Measurements from ENCODE around the gene ICOSLG.
A peak's percentile ranks its signal among the peaks of the same experiment; 100 is the strongest.
"Not testable (repeated sequence)": the region's sequence is repeated elsewhere in the genome, so short reads cannot be mapped to it uniquely, and the experiment has no call there.

ICOSLG gene

DNA sequence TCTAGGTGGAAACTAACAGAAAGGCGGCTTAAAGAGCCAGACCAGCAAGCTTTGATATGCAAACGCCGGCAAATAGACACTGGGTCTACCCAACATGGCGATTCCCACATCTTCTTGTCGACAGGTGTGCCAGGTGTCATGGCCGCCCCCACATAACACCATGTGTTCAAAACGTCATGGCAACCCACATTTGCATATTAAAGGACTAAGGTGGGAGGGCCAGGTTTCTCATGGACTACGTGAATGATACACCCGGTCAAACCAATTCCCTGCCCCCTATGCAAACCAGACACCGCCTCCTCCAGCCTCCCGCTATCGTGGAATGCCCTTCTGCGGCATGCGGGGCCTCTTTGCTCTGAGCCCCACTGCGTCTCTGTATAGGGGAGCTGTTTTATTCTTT, 41.3 kb downstream of the ICOSLG start:
- no peak overlapping the region for H3K4me2 ChIP-seq
- H4K20me1 ChIP-seq = no peaks in the 10 kb centered on the region
- no peak overlapping the region for H3K4me3 ChIP-seq
- TF ChIP-seq Cebpa-rat (IDR thresholded peaks at IDR 0.05) = no peak
- H3K4me1 ChIP-seq = peaks cover 7 to 21% (median 15%) of the 10 kb centered on the region in 10 experiments; a peak in 18 of 20 replicates
- no peaks in the 10 kb centered on the region for H3K9me3 ChIP-seq (replicated peaks in 1 of 11)
- no peaks in the 10 kb centered on the region for H3K36me3 ChIP-seq
- no peak overlapping the region for H3K27ac ChIP-seq
- no peak overlapping the region for H3K9ac ChIP-seq
- no peaks in the 10 kb centered on the region for H3K27me3 ChIP-seq

DNA sequence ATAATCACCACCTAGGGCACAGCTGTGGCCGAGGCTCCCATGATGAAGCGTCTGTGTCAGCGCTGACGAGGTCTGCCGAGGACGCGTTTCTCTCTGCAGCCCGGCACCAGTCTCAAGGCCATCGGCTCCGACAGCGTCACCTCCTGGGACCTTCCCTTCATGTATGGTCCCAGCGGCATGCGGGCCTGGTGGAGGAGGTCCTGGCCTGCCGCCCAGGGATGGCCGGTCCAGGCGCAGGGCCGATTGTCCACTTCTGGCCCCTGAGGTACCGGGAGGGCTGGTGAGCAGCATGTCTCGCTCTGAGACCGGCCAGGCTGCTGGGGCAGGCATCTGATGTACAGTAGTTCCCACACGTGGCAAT, 43.6 kb downstream of the ICOSLG start:
- H3K27me3 ChIP-seq; H3K36me3 ChIP-seq; H3K9ac ChIP-seq; H3K4me3 ChIP-seq; H4K20me1 ChIP-seq; H3K27ac ChIP-seq; H3K4me2 ChIP-seq; H3K9me3 ChIP-seq (replicated peaks in 1 of 11): not testable (repeated sequence)
- H3K4me1 ChIP-seq = peaks cover 7 to 21% (median 15%) of the 10 kb centered on the region in 10 experiments; a peak in 18 of 20 replicates

DNA sequence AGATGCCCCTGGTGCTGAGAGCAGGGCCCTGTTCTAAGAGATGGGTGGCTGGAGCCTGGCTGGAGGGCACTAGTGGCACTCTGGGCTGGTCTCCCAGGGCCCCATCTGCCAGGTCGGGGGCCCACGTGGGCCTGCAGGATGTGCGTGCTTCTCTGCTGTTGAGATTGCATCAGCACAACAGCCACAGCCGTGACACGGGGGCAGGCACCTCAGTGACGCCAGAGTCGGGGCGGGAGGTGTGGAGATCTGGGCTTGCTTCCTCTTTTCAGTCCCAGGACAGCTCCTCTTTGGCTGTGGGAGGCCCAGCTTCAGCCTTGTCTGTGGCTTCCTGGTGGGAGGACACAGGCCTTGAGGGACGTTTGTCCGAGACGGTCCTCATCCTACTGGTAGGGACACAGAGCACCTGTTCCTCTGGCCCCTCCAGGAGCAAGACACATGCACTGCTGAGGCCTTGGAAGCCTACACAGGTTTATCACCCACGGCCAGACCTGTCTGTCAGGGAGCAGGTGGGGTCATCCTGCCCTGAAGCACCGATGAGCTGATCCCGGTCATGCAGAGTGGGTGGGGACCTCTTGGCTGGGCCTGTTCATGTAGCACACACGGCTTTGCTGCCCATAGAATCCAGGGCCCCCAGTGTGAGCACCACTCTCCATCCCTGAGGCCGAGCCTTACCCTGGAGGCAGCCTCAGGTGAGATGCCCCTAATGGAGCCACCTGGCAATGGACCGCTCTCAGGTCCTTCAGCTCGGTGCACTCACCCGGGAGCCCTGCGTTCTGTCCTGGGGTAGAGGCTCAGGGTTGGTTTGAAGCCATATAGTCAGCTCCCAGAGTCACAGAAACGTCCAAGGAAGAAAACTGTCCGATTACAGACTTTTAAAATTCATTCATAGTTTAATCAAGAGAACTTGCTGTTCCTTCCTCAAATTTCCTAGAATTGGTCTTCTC, 44.3 kb downstream of the ICOSLG start:
- Histone ChIP-seq H3K9ac (peak overlapping the region in 1 of 11 experiments; percentile 48; a peak in 1 of 22 replicates), H3K4me2 (peak overlapping the region in 10 of 11 experiments; percentile 37 to 51 (median 46); a peak in 15 of 22 replicates)

DNA sequence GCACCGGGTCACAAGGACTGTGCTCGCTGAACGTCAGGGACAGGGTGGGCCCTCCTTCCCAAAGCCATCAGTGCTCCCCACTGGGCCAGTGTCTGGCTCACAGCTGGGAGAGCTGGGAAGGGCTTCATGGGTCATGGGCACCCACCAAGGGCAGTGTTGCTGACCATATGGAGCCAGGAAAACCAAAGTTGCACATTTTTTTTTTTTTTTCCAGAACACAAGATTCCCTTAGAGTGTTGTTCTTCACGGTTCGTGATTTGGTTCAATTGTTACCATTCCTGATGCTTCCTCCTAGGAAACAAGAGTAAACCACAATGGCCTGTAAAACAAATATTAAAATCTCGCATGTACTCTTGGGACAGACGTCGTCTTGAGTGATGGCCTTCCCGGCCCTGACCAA, 45.9 kb downstream of the ICOSLG start:
- not testable (repeated sequence) for H3K27me3 ChIP-seq; H4K20me1 ChIP-seq; H3K36me3 ChIP-seq; H3K27ac ChIP-seq; H3K9ac ChIP-seq; H3K9me3 ChIP-seq (replicated peaks in 1 of 11); H3K4me3 ChIP-seq
- Histone ChIP-seq H3K4me1 (peaks cover 7 to 18% (median 8%) of the 10 kb centered on the region in 10 experiments; a peak in 17 of 20 replicates), H3K4me2 (0 out of 22 replicates have a peak overlapping the region, but pooled peaks of 1 of the 11 experiments have one; percentile 17)

More for the DNA sequence above, 44.3 kb downstream of the ICOSLG start:
- not testable (repeated sequence) for H3K27me3 ChIP-seq; H3K36me3 ChIP-seq; H4K20me1 ChIP-seq; H3K4me3 ChIP-seq; H3K9me3 ChIP-seq (replicated peaks in 1 of 11)
- Histone ChIP-seq H3K27ac (peak overlapping the region; percentile 27 to 71 (median 57); a peak in 17 of 22 replicates), H3K4me1 (peaks cover 7 to 21% (median 15%) of the 10 kb centered on the region in 10 experiments; a peak in 18 of 20 replicates)

DNA sequence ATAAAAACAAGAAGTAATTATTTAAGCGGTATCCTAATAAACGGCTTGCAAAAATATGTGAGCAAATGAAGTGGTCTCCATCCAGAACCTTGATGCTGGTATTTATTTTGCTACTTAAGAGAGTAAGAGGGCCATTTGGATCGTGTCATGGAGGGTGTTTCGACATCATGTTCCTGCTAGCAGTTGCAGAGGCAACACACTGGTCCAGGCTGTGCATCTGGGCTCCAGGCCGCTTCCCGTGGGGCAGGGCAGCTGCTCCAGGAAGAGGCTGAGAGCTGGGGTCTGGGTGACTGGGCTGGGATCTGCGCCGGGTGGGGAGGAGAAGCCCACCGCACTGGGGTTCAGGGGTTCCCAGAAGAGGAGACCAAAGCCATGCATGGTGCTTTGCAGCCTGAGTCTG, 46.3 kb downstream of the ICOSLG start:
- not testable (repeated sequence) for H3K36me3 ChIP-seq; H3K4me3 ChIP-seq; H4K20me1 ChIP-seq; H3K27ac ChIP-seq; H3K9ac ChIP-seq; H3K4me2 ChIP-seq; H3K27me3 ChIP-seq; H3K9me3 ChIP-seq (replicated peaks in 1 of 11)
- peaks cover 6 to 16% (median 8%) of the 10 kb centered on the region in 10 experiments; a peak in 16 of 20 replicates for H3K4me1 ChIP-seq

DNA sequence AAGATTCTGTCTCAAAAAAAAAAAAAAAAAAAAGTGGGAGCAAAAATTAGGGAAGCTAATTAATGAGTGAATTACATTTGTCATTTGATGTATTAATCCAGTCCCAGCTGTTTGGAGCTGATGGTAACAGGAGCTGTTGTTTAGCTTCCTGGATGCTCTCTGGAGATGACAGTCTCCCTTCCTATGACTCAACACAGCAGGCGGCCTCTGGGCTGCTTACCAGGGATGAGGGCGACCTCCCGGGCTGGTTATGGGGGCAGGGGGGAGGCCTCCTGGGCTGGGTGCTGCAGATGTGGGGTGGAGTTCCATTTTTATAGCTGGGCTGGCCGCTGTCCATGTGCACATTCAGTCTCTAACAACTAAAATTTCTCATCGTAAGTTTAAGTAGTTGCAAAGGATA, 47.6 kb downstream of the ICOSLG start:
- not testable (repeated sequence) for H4K20me1 ChIP-seq; H3K27ac ChIP-seq; H3K4me2 ChIP-seq; H3K9me3 ChIP-seq (replicated peaks in 1 of 11); H3K9ac ChIP-seq; H3K27me3 ChIP-seq; H3K4me3 ChIP-seq; H3K36me3 ChIP-seq
- H3K4me1 ChIP-seq = peaks cover 6 to 15% (median 8%) of the 10 kb centered on the region in 10 experiments; a peak in 16 of 20 replicates

DNA sequence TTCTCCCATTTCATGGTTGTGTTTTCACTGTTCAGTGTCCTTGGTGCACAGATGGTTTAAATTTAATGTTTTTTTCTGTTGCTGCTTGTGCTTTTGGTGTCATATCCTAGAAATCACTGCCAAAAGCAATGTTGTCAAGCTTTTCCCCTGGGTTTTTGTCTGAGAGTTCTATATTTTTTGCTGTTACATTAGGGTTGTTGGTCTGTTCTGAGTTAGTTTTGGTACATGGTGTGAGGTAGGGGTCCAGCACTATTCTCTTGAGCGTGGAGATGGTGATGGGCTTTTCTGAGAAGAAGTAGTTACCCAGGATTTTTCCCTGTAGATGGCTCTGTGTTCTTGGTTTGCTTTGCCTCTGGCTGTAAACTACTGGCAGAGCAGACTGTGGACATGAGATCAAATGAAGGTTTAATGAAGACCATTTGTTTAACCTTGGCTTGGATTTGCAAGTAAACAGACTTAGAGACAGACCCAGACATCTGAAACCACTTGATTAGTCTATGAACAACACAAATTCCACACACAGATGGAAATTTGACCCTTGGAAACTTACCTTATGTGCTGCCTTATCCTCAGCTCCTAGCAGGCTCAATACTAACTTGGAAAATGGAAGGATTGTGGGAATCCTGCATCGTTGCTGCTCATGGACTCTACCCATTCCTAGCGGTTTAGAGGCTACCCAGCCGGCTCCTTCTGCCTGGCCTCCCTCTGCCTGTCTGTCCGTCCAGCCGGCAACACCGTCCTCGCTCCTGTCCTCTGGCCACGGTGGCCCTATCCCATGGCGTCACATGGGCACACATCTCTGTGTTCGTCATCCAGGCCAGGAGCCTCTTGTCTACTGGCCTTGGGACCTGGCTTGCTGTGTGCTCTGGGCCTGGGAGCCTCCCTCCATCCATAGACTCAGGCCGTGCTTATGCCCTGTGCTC, 50.1 kb downstream of the ICOSLG start:
- not testable (repeated sequence) for H3K9me3 ChIP-seq (replicated peaks in 1 of 11); H3K27me3 ChIP-seq; H3K9ac ChIP-seq

DNA sequence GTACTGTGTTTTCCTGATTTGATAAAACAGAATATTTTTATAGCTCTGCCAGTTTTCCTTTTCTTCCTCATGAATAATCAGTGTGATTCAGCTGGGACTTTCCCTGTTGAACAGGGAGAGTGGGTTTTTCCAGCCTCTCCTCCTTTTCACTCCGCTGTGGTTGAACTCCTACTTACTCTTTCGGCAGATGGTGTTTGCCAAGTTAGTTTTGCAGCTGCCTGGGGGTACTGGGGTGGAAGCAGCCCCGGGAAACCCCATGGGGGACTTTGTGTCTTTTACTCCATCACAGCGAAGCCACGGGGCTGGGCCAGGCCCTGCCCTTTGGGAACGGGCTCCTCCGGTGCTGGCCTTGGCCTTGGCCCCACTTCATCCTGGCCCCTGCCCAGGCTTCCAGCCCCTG, 55.9 kb downstream of the ICOSLG start:
- H4K20me1 ChIP-seq; H3K27ac ChIP-seq; H3K36me3 ChIP-seq; H3K4me2 ChIP-seq; H3K4me1 ChIP-seq; H3K9ac ChIP-seq; H3K4me3 ChIP-seq; H3K27me3 ChIP-seq; H3K9me3 ChIP-seq (replicated peaks in 1 of 11): not testable (repeated sequence)

More for the DNA sequence above, 50.1 kb downstream of the ICOSLG start:
- H3K4me1 ChIP-seq, H4K20me1 ChIP-seq, H3K4me2 ChIP-seq, H3K36me3 ChIP-seq, H3K4me3 ChIP-seq, H3K27ac ChIP-seq: not testable (repeated sequence)

DNA sequence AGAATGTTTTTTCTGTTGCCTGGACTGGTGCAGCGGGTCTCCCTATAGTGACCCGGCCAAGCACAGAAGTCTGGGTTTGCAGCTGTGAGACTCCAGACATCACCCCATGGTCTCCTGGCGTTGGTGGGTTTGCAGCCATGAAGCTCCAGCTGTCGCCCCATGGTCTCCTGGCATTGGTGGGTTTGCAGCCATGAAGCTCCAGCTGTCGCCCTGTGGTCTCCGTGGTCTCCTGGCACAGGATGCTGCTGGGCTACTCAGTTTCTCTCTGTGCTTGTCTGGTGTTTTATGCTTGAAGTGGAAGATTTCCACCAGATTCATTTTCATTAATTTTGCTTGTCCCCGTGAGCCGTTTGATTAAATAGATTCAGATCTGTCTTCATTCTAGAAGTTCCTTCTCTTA, 58.5 kb downstream of the ICOSLG start:
- H4K20me1 ChIP-seq; H3K9me3 ChIP-seq (replicated peaks in 1 of 11); H3K4me1 ChIP-seq; H3K27me3 ChIP-seq; H3K4me3 ChIP-seq; H3K4me2 ChIP-seq; H3K9ac ChIP-seq; H3K27ac ChIP-seq; H3K36me3 ChIP-seq: not testable (repeated sequence)

DNA sequence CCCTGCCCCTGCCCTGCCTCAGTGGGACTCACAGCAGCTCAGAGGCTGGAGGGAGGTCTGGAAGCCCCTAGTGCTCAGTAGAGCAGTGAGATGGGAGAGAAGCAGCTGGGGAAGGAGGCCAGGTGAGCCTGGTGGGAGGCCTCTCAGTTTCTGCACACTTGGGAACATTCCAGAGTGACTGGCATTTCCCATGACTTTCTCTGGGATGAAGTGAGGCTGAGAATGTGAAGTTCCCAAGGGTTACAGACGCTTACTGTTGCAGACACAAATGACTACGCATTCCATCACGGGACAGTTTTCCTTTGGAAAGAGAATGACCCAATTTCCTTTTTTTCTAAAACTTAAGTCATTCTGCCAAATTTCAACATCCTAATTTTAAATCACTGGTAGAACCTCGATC, 59.2 kb downstream of the ICOSLG start:
- not testable (repeated sequence) for H4K20me1 ChIP-seq; H3K27ac ChIP-seq; H3K9me3 ChIP-seq (replicated peaks in 1 of 11)

DNA sequence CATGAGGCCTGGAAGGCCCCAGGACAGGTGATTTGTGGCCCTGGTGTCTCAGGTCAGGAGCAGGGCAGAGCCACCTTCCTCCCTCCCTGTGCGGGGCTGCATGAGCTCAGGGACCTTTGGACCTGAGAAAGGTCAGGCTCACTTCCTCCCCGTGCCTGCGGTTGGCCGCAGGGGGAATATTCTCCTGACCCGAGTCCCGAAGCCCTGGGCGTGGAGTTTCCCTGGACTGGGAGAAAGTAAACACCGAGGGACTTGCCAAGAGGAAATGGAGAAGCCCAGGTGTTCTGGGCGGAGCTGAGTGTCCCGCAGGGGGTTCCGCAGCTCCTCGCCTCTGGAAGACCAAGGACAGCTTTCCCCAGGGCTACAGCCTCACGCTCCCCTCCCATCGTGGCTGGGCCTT, 64.6 kb downstream of the ICOSLG start:
- H3K27ac ChIP-seq; H3K36me3 ChIP-seq; H3K4me2 ChIP-seq; H3K4me3 ChIP-seq; H4K20me1 ChIP-seq; H3K4me1 ChIP-seq; H3K9me3 ChIP-seq (replicated peaks in 1 of 11); H3K27me3 ChIP-seq; H3K9ac ChIP-seq: not testable (repeated sequence)

More for the DNA sequence above, 59.2 kb downstream of the ICOSLG start:
- H3K4me1 ChIP-seq, H3K27me3 ChIP-seq, H3K36me3 ChIP-seq, H3K9ac ChIP-seq, H3K4me3 ChIP-seq: not testable (repeated sequence)
- H3K4me2 ChIP-seq = 0 out of 22 replicates have a peak overlapping the region, but pooled peaks of 1 of the 11 experiments have one; percentile 52

DNA sequence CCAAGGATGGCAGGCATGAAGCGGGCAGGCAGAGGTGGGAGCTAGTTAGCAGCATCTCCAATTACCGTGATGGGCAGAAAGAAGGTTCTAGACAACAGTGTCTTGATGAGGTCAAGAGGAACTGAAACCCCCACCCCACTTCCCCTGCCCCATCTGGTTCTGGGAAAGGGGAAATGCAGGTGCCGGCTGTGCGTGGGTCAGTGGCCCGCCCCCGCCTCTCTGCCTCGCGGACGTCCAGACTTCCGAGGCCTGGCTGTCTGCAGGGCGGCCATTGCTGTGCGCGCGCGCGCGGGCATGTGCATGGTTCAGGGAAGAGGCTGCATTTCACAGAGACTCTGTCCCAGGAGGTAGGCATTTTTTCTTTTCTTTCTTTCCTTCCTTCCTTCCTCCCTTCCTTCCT, 65.6 kb downstream of the ICOSLG start:
- not testable (repeated sequence) for H3K27ac ChIP-seq; H4K20me1 ChIP-seq; H3K27me3 ChIP-seq; H3K9ac ChIP-seq; H3K4me2 ChIP-seq; H3K36me3 ChIP-seq; H3K9me3 ChIP-seq (replicated peaks in 1 of 11); H3K4me1 ChIP-seq; H3K4me3 ChIP-seq
